Measurements from ENCODE around the gene RPP25. TPM values are rescaled to one million over a fixed set of nuclear protein-coding genes. Genes with fewer than 3 reads are reported as not detected.

Gene RPP25
- total RNA-seq: 1 to 10 TPM; 9.5 to 9.7 TPM

DNA sequence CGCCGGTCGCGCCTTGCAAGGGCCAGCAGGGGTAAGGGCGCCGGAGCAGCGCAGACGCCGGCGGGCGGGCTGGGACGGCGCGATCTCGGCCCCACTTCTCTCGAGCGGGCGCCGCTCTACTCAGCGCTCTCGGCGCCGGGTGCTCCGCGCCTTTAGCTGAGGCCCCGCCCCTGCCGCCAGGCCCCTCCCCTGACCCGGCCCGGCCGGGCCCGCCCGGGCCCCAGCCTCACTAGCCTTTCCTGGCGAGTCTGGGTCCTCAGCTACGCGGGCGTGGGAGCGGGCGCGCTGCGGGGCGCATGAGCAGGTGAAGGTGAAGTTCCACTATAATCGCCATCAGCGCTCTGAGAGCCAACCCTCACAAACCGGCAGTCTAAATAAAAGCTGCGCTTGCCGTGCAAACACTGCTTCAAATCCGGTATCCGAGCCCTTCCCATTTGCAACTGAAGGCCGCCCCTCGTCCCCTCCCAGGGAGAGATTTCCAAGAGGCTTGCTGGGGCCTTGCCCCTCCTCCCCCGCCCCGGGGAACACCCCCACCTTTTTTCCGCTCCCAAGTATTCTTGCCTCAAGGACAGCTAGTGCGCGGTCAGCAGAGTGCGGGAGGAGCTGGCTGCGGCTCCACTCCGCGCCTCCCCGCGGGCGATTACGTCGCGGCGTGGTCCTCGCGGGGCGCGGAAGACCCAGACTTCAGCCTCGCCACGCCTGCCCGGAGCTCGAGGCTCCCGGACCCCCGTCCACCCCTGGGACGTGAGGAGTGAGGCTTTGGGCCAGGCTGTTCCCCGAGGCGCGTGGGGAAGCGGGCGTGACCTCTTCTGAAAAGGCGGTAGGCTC, at the start of gene RPP25:
RPP25 (minus strand) TSS at position 125 of the 828 bp plus-strand sequence. CDS start 189 bp downstream, outside the sequence.
- ChIA-PET CTCF (interaction anchor here (0.6 to 1.5 kb wide), 4 partner anchors 14 to 188 kb away, joined by 3 to 7 read pairs (median 4); no protein-coding TSS in a partner anchor), POLR2A (interaction anchor here (0.6 to 1.8 kb wide), 6 partner anchors 19 to 246 kb away, joined by 3 to 8 read pairs (median 4); partner anchors contain the start of genes COX5A, CPLX3, MPI and SCAMP5)

- ChIA-PET POLR2A (no interaction called here), CTCF (no interaction called here)
These were observed 45.8 kb upstream of the RPP25 start for GRCh38 chr15:75002398-75002797.

DNA sequence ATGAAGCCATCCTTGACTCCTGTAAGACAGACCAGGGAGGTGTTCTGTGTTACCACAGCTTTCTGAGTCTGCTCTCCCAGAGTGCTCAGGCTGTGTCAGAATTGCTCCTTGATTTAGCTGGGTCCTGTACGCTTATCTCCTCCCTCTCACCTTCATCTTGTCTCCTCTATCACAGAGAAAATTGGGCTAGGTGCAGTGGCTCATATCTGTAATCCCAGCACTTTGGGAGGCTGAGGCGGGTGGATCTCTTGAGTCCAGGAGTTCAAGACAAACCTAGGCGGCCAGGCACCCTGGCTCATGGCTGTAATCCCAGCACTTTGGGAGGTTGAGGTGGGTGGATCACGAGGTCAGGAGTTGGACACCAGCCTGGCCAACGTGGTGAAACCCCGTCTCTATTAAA, 44.7 kb upstream of the RPP25 start:
- POLR2A ChIA-PET: interaction anchor here (0.6 kb wide), 1 partner anchor 34 kb away, joined by 4 read pairs; no protein-coding TSS in a partner anchor

GRCh38 chr15:74997543-74997942, 41.0 kb upstream of the RPP25 start:
- CTCF ChIA-PET: no interaction called here
- POLR2A ChIA-PET: no interaction called here

More for the DNA sequence above, 44.7 kb upstream of the RPP25 start:
- CTCF ChIA-PET: no interaction called here

DNA sequence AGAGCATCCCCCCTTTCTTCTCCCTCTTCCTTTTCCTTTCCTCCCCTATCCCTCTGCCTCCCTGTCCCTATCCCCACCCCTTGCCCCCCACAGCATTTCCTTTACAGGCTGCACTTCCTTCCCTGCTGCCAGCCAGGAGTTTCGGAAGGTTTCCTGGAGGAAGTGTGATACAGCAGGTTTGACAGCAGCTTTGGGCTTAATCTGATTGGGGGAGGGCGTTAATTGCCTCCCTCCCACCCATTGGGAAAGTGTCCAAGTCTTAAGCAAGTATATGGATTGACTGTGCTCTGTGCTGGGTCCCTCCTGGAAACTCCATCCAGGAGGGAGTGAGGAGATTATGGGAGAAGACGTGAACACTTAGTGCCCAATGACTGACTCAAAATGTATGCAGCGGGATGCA, 40.6 kb upstream of the RPP25 start:
- ChIA-PET CTCF (no interaction called here), POLR2A (no interaction called here)

GRCh38 chr15:74995779-74996765, 39.5 kb upstream of the RPP25 start:
- ChIA-PET POLR2A (interaction anchor here (1.3 to 1.6 kb wide), 2 partner anchors 36 to 39 kb away, joined by 3 to 5 read pairs; partner anchors contain the start of gene RPP25), CTCF (interaction anchor here (0.8 to 1.5 kb wide), 3 partner anchors 14 to 206 kb away, joined by 3 to 5 read pairs (median 4); partner anchors contain the start of genes C15orf39 and PPCDC)

DNA sequence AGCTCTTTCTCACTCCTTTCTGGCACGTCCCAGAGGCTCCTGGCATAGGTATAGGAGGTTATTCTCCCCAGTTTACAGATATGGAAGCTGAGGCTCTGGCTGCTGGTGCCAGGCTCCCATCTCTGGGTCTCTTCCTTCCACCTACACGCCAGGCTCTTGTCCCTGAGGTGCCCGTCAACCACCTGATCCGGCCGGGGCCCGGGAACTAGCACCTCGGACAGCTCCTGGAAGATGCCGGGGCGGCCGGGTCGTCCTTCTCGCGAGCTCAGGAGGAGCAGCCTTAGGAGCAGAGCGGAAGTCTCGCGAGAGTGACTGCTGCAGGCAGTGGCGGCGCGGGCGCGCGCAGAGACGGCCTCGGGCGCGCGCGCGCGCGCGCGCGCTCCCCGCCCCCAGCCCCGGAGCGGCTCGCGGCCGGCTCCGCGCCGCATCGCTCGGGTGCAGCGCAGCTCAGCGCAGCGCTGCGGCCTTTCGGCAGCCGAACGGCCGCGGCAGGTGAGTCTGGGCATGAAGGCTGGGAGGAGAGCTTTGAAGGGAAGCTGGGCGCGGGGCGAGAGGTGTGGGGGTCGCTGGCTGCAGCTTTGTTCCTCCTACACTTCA, 38.7 kb upstream of the RPP25 start, which contains the start of gene SCAMP5:
SCAMP5 (plus strand) TSS at position 382 of the 597 bp plus-strand sequence. CDS start 16,277 bp downstream, outside the sequence.
- POLR2A ChIA-PET: interaction anchor here (0.6 to 1.6 kb wide), 3 partner anchors 11 to 38 kb away, joined by 3 to 9 read pairs (median 5); partner anchors contain the start of gene RPP25
- CTCF ChIA-PET: interaction anchor here (0.8 to 1.5 kb wide), 4 partner anchors 14 to 207 kb away, joined by 3 to 5 read pairs (median 4); partner anchors contain the start of genes C15orf39 and PPCDC

- CTCF ChIA-PET: interaction anchor here (0.8 to 1.5 kb wide), 2 partner anchors 29 to 35 kb away, joined by 4 to 5 read pairs; partner anchors contain the start of gene PPCDC
- POLR2A ChIA-PET: interaction anchor here (0.6 to 1.6 kb wide), 3 partner anchors 11 to 38 kb away, joined by 3 to 9 read pairs (median 5); partner anchors contain the start of gene RPP25
These were observed 38.1 kb upstream of the RPP25 start for GRCh38 chr15:74994685-74995084.

DNA sequence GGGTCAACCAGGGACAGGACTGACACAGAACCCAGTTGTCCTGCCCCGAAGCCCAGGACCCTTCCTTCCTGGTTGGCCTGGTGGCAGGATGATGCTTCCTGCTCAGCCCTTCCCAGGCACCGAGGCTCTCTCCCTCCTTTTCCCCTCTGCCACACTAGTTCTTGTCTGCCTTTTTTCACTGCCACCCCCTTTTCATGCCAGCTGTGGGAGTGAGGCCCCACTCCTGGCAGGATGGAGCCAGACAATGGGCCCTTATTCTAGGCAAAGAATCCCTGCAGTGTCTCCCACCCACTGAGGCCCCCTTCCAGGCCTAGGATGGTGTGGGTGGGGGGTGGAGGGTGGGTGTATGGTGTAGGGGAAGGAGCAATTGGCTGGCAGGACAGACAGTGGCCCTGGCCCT, 37.7 kb upstream of the RPP25 start:
- CTCF ChIA-PET: interaction anchor here (1.5 kb wide), 1 partner anchor 29 kb away, joined by 5 read pairs; the partner anchor contains the start of gene PPCDC
- POLR2A ChIA-PET: interaction anchor here (1.6 kb wide), 1 partner anchor 37 kb away, joined by 5 read pairs; the partner anchor contains the start of gene RPP25

DNA sequence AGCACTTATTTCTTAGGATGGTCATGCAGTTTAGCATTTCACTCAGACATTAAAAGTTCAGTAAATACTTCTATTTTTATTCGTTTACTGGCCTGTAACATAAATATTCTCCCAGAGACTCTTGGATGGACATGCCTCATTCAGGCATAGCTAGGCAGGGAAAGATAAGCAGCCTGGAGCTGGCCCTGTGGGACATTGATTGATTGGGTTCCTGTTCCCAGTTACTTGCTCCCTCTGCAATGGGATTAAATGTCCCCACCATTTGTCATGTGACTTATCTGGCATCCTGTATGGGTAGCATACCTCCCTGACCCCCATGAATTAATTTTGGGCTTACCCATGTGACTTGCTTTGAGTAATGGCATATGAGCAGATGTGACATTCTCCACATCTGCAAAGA, 36.0 kb upstream of the RPP25 start:
- CTCF ChIA-PET: no interaction called here
- POLR2A ChIA-PET: no interaction called here

DNA sequence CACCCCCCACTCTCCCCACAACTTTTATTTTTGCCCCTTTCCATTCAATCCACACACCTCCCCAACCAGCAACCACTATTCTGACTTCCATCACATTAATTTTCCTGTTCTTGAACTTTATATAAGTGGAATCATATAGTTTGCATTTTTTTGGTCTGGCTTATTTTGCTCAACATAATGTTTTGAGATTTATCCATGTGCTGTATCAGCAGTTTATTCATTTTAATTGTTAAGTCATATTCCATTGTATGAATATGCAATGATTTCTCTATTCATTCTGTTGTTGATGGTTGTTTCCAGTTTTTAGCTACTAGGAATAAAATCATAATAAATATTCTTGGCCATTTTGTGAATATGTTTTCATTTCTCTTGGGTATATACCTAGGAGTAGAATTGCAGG, 33.0 kb upstream of the RPP25 start:
- ChIA-PET POLR2A (no interaction called here), CTCF (no interaction called here)

- ChIA-PET CTCF (interaction anchor here (1.2 to 1.4 kb wide), 3 partner anchors 12 to 87 kb away, joined by 3 read pairs; no protein-coding TSS in a partner anchor), POLR2A (no interaction called here)
These were observed 31.6 kb upstream of the RPP25 start for GRCh38 chr15:74988007-74988800.

DNA sequence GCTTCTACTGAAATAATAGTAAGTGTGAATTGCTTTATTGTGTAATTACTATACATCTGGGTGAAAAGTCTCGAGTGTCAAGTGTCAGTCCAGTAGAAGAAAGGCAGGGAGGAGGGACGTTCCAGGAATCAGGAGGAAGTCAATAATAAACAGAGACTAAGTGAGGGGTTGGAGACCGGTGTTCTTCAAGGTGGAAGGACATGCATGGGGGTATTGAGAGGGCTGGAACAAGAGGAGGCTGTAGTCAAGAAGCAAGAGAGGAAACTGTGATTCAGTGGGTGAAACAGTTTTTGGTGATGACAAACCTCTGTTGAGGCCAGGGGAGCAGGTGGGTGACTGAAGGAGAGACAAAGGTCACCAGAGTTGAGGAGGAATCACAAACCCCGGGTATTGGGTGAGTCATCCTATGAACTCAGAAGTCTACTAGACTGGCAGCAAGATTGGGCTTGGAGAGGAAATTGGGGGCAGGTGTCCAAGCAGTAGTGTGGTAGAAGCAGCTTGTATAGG, 27.2 kb upstream of the RPP25 start:
- CTCF ChIA-PET: interaction anchor here (1.1 to 2.5 kb wide), 2 partner anchors 24 to 86 kb away, joined by 3 to 8 read pairs; no protein-coding TSS in a partner anchor
- POLR2A ChIA-PET: no interaction called here

DNA sequence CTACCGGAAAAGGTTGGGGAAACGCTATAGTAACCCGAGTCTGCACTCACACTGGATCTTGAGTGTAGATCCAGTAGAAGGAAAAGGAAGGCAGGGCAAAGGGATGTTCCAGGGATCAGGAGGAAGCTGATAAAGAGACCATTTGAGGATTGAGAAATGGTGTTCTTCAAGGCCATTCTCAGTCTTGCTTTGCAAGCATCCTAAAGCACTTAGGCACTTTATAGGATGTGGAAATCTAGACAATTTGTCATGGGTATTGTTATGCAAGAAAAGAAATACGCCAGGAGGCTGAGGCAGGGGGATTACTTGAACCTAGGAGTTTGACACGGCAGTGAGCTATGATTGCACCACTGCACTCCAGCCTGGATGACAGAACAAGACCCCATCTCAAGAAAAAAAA, 25.6 kb upstream of the RPP25 start:
- CTCF ChIA-PET: interaction anchor here (0.7 kb wide), 1 partner anchor 13 kb away, joined by 4 read pairs; the partner anchor contains the start of gene SCAMP5

DNA sequence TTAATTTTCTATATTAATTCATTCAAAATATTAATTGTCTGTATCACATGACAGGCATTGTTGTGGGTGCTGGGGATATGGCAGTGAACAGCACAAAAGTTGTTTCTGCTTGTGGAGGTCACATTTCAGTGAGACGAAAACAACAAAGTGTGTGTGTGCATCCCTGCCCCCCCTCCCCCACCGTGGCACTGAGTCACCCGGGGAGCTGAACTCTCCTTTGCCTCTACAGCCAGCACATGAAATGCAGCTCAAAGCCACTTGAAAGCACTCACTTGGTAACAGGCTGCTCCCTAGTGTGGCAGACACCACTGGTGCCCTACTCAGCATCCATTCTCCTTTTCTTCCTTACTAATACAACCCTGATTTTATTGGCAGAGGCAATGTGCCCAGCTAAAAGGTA, 21.9 kb upstream of the RPP25 start:
- POLR2A ChIA-PET: no interaction called here

More for the DNA sequence above, 25.6 kb upstream of the RPP25 start:
- POLR2A ChIA-PET: interaction anchor here (0.6 kb wide), 1 partner anchor 41 kb away, joined by 5 read pairs; the partner anchor contains the start of gene PPCDC

GRCh38 chr15:74978077-74978476, 21.5 kb upstream of the RPP25 start:
- ChIA-PET CTCF (no interaction called here), POLR2A (no interaction called here)

More for the DNA sequence above, 21.9 kb upstream of the RPP25 start:
- CTCF ChIA-PET: no interaction called here

DNA sequence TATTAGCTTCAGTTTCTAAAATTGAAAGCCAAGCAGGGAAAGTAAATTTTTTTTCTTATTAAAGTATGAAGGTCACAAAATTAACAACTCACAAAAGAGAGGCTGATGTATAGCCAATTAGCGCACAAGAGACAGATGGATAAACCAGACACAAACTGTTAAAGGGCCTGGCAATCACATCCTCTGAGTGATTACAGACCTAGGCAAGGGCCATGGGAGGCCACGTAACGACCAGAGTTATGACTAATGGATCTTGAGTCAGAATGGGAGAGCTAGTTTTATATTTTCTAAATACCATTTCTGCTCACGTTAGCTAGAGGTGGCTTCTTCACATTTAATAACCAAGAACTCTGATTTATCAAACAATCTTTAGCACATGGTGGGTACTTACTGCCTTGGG, 21.0 kb upstream of the RPP25 start:
- ChIA-PET POLR2A (no interaction called here), CTCF (no interaction called here)

Data from activated CD8-positive, alpha-beta memory T cell treated with anti-CD3 and anti-CD28 coated beads for 36 hours (primary cell).